ENCODE results near the gene WFDC9.
"Not testable (repeated sequence)": the region's sequence is repeated elsewhere in the genome, so short reads cannot be mapped to it uniquely, and the experiment has no call there.

Gene WFDC9

GRCh38 chr20:45631184-45631583 is at the start of gene WFDC9:
WFDC9 (minus strand) TSS chr20:45631284; CDS start chr20:45610181, 21,103 bp downstream.
- DNase-seq (ENCODE audit: low read depth) = no peak

- DNase-seq (ENCODE audit: low read depth) = no peak
These were observed 48.6 kb upstream of the WFDC9 start for GRCh38 chr20:45679650-45680049.

GRCh38 chr20:45672765-45673164 is 41.7 kb upstream of the WFDC9 start:
- no peak for DNase-seq (ENCODE audit: low read depth)

- DNase-seq (ENCODE audit: low read depth) = no peak
These were observed 39.1 kb upstream of the WFDC9 start, which contains the start of gene WFDC11 for GRCh38 chr20:45670139-45670538. WFDC11 (minus strand) TSS chr20:45670239; CDS start chr20:45650600, 19,639 bp downstream.

GRCh38 chr20:45657038-45657437 is 26.0 kb upstream of the WFDC9 start:
- not testable (repeated sequence) for DNase-seq (ENCODE audit: low read depth)

- DNase-seq (ENCODE audit: low read depth) = not testable (repeated sequence)
These were observed 20.6 kb upstream of the WFDC9 start for GRCh38 chr20:45651726-45652125.

GRCh38 chr20:45649312-45649863 is 18.3 kb upstream of the WFDC9 start:
- DNase-seq (ENCODE audit: low read depth) = no peak

GRCh38 chr20:45647441-45648050 is 16.5 kb upstream of the WFDC9 start:
- DNase-seq (ENCODE audit: low read depth) = no peak

GRCh38 chr20:45646875-45647274 is 15.8 kb upstream of the WFDC9 start:
- no peak for DNase-seq (ENCODE audit: low read depth)

- DNase-seq (ENCODE audit: low read depth) = not testable (repeated sequence)
These were observed 14.8 kb upstream of the WFDC9 start for GRCh38 chr20:45645869-45646268.

GRCh38 chr20:45641076-45641475 is 10.0 kb upstream of the WFDC9 start:
- DNase-seq (ENCODE audit: low read depth) = not testable (repeated sequence)

- DNase-seq (ENCODE audit: low read depth) = no peak
These were observed 8.6 kb upstream of the WFDC9 start for GRCh38 chr20:45639687-45640086.

- no peak for DNase-seq (ENCODE audit: low read depth)
These were observed 5.4 kb upstream of the WFDC9 start for GRCh38 chr20:45636513-45636912.

- no peak for DNase-seq (ENCODE audit: low read depth)
These were observed 713 bp downstream of the WFDC9 start for GRCh38 chr20:45630371-45630770.

GRCh38 chr20:45629496-45630100 is 1.5 kb downstream of the WFDC9 start, which contains the start of gene WFDC10A:
WFDC10A (plus strand) TSS chr20:45629739; CDS start chr20:45629814, 75 bp downstream.
- no peak for DNase-seq (ENCODE audit: low read depth)

- no peak for DNase-seq (ENCODE audit: low read depth)
These were observed 4.5 kb downstream of the WFDC9 start for GRCh38 chr20:45626540-45626939.

- no peak for DNase-seq (ENCODE audit: low read depth)
These were observed 9.5 kb downstream of the WFDC9 start for GRCh38 chr20:45621593-45621992.

GRCh38 chr20:45617591-45617990 is 13.5 kb downstream of the WFDC9 start:
- DNase-seq (ENCODE audit: low read depth) = no peak

- DNase-seq (ENCODE audit: low read depth) = no peak
These were observed 18.8 kb downstream of the WFDC9 start for GRCh38 chr20:45612314-45612713.

- no peak for DNase-seq (ENCODE audit: low read depth)
These were observed 20.0 kb downstream of the WFDC9 start for GRCh38 chr20:45611054-45611453.

GRCh38 chr20:45607810-45608209 is 23.3 kb downstream of the WFDC9 start:
- no peak for DNase-seq (ENCODE audit: low read depth)

GRCh38 chr20:45595235-45595634 is 35.8 kb downstream of the WFDC9 start:
- DNase-seq (ENCODE audit: low read depth) = no peak

- no peak for DNase-seq (ENCODE audit: low read depth)
These were observed 37.6 kb downstream of the WFDC9 start for GRCh38 chr20:45593498-45593897.
